GM19372 (cell line): Measurements from ENCODE around the gene VTCN1.
"Not testable (repeated sequence)": the region's sequence is repeated elsewhere in the genome, so short reads cannot be mapped to it uniquely, and the experiment has no call there.

Experiments used
- ATAC-seq: cut with Tn5 transposase; IDR thresholded peaks from one replicate; pipeline ENCODE4 v1.9.1; 2021; ENCODE audit warnings: mild to moderate bottlenecking, low read depth, moderate library complexity; ENCODE audit not compliant: unreplicated experiment

Gene VTCN1

DNA sequence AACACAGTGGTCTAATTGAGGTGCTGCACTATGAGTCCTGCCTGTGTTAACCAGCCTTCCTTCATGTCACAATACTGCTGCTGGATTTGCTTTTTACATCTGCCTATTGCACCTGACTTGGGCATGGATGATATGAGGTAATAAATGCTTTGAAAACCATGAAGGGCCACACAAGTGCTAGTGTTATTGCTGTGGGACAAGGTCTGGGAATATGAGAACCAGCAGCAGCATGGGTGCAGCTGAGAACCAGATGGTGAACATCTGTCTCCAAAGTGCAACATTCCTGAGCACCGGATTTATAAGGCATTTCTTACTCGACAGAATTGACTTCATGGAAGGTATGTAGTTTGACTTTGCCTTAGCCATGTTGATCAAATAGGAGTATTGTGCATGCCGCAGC is 105.7 kb downstream of the VTCN1 start:
- no peak for ATAC-seq

DNA sequence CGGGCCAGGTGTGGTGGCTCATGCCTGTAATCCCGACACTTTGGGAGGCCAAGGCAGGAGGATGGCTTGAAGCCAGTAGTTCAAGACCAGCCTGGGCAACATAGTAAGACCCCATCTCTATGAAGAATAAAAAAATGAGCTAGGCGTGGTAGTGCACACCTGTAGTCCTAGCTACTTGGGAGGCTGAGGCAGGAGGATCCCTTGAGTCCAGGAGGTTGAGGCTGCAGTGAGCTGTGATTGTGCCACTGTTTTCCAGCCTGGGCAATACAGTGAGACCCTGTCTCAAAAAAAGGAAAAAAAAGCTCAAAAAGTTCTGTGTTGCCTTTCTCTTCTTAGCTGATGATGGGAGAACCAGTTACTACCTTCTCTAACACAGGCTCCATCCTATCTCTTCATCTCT is 108.9 kb downstream of the VTCN1 start:
- not testable (repeated sequence) for ATAC-seq

DNA sequence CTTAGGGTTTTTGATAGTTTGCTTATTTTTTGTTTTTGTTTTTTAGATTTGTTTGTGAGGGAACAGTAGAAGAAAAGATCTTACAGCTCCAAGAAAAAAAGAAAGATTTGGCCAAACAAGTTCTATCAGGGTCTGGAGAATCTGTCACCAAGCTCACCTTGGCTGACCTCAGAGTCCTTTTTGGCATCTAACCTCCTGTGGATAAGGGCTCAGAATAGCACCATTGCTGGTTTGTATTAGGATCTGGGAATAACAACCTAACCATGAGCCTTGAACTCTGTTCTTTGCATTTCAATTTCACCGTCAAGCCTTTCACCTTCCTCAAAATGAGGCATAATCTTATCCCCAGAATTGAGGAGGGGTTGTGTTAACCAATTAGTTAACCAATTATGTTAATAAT is 109.4 kb downstream of the VTCN1 start:
- ATAC-seq = no peak

DNA sequence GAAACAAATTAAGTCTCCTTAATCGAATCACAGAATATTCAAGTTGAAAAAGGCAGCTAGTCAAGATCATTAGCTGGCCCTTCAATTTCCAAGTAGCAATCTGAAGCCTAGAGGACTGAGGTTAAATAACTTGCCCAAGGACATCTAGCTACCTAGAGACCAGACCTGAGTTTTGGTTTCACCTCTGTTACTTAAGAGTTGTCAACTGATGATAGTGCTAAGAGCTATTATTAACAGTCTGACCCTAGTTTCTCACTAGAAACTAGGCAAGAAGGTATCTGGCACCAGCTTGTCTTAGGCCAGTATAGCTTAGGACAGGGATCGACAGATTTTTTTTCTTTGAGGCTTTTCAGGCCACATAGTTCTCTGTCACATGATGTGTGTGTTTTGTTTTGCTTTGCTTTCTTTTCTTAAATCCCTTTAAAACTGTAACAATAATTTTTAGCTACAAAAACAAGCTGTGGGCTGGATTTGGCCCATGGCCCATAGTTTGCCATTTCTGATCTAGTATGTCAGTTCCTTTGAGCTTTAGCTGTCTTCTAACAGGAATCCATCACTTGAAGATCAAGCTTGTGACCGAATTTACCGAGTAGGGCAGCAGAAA is 112.3 kb downstream of the VTCN1 start:
- ATAC-seq = no peak

DNA sequence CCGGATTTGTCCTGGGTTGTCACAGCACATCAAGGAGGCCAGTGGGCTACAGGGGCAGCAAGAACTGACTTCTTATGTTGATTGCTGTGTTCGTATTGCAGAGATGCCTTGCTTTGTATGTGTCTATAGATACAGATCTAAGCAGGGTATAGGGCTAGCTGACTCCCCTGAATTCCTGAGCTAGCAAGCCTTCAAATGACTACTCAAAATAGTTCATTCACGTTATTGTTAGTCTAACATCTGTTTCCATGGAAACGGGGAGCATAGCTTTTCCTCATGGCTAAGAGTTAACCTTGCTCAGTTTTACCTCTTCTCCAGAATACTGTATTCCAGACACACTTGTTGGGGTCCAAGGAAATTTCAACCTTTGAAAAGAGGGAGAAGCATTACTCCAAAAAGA is 113.3 kb downstream of the VTCN1 start:
- ATAC-seq = no peak

DNA sequence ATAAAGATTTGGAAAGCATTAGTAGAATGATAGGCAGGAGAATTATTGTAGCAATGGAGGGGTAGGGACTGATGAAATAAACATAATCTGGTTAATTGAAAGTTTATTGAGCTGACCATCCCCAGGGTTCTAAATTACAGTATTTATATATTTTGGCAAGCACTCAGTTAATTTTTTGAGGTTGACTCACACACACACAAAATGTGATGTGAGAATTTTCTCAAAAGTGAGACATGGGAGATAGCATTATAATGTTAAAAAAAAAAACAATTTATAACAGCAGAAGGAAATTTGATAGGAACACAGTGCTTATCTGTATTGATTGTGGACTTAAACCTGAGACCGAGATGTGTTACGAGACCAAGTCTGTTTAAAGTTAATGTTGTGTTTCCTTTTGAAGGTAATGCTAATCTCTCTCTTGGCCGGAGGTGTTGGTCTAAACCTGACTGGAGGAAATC is 113.7 kb downstream of the VTCN1 start:
- no peak for ATAC-seq

DNA sequence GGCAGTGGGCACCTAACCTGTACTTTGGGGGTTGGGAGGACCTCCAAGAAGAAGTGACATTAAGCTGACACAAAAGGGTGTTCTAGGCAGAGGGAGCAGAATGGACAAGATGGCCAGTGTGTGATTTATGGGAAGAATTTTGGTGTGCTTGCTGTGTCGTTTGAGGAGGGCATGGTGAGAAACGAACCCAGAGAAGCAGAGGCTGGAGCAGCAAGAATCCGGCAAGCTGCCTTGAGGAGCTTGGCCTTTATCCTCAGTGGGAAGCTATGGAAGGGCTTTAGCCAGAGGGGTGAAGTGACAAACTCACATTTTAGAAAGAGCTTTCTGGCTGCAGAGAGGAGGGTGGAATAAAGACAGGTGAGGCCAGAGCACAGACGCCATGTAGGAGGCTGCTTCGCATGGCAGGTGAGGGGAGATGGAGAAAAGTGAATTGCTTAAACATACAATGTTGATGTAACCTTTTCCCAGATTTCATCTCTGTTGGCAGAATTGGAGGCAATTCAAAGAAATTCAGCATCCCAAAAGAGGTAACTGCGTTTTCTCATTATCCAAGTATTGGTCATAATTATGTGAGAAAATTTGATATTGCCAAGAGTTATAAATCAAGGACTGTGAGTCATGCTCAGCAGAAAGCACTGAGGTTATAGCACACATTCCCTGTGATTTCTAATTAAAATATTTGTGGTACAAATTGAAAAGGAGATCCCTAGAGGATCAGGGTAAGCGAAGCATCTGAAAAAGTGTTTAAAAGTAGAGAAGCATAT is 115.7 kb downstream of the VTCN1 start:
- ATAC-seq = no peak

DNA sequence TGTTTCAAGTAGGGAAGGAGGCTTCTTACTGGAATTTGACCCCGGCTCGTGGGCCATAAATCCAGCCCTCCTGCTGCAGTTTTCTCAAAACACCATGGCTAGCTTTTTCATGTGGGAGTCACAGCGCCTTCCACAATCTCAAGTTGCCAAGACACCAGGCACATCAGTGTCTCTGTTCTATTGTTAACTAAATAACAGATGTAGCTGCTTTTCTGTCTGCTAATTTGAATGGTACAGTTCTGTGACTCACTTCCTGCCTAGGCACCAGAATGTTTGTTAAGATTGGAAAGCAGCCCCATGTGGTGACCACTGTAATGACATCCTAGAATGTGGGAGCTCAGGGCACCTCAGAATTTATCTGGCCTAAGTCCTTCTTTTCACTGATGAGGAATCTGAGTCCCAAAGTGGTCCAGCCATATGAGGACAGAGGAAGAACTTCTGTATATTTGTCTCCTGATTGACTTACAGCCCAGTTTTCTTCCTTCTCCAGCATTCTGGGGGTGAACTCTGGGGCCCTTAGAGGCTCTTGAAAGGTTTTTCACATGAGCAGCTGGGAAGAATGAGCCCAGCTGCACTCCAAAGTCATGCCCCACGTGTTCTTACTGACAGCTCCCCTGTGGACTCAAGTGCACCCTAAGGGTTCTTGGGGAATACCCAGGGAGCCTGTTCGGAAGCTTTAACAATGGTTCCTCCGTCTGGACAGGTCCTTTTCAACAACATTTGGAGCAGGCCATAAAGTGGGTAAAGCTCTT is 116.7 kb downstream of the VTCN1 start:
- ATAC-seq = peak; percentile 61
